Stimulated activated CD8-positive, alpha-beta memory T cell treated with anti-CD3 and anti-CD28 coated beads, Interleukin-2, amount 100 ng/mL, for 1 hour (primary cell): ENCODE results near the gene WDR93.

Experiments used
- DNase-seq, 2 donors: peaks; one replicate each; pipeline ENCODE4 v3.0.0-alpha.2; 2020; ENCODE audit warnings: low read depth in 2 of 2

WDR93 gene

DNA sequence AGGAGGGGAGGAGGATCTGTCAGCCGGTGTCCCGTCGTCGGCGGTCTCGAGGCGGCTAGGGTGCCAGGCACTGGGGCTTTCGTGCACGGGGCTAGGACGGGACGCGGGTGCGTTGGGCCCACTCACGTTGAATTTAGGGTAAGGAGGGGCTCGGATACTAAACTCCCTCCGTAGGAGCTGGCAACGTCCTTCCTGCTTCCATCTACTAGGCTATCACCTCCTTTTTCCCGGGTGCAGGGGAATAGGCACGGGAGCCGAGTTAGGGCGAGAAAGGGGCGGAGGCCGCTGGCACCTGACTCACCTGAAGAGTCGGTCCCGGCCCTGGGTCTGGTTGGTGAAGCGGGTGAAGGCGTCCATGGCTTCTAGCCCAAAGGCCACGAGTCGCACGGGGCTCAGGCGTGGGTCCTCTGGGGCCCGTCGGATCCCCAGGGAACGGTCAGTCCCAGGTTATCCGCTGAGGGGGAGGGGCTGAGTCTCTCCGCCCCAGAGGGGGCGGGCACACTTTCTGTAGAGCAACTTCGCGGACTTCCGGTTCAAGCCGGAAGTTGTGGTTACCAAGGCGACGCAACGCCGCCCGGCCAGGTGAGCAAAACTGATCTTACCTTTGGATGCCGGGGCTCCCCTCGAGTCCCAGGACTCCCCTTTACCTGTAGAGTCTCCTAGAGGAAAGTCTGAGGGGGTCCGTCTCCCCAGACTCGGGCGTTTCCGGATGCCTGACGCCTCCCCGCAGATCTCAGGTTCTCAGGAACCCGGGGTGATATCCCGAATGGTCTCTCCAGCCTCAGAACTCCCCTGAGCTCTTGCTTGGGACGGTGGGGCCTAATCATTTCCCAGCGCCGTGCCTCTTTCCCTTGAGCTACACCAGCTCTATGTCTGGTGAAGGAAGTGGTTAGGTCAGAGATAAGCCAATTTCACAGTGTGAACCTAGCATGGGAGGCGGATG lies at the start of gene WDR93, which contains the start of gene PEX11A:
Gene WDR93 (plus strand): TSS at position 536 of the 943 bp plus-strand sequence. CDS start 10,936 bp downstream, outside the sequence.
Gene PEX11A (minus strand): TSS at position 479 of the 943 bp plus-strand sequence. CDS start 122 bp downstream, at position 357.
- peak; percentile 44 to 61 for DNase-seq

GRCh38 chr15:89641053-89641452 lies 49.6 kb upstream of the WDR93 start:
- DNase-seq, result no peak

DNA sequence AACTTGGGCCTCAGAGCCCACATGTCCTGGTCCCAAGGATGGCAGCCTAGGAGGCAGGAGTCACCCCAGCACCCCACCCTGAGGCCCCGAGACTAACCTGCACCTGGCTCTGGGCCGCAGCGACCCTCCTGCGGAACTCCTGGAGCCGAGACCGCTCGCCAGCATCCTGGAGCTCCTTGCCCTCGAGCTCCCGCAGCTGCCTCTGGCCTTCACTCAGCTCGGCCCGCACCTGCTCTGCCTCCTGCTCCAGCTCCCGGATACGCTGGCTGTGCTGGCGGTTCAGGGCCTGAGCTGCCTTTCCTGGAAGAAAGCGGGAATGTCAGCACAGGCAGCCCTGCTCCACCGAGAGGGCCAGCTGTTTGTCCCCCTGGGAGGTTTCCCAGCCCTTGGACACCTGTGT lies 48.5 kb upstream of the WDR93 start:
- DNase-seq, result no peak

DNA sequence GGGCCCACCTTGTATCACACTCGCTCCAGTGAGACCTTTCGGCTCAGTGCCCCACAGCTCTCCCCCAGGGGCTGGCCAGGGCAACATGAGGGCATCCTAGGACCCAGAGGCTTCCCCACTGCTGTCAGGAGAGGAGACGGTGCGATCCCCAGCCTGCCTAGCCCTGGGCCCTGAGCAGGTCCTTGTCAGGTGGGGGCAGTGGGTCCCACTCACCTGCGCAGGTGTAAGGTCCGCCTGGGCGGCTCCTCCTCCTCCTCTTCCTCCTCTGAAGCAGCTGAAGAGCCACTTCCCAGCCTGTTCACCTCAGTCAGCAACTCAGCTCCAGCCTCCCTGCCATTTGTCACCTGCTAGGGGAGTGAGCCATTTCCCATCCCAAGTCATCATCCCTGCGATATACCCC lies 44.9 kb upstream of the WDR93 start:
- no peak for DNase-seq

DNA sequence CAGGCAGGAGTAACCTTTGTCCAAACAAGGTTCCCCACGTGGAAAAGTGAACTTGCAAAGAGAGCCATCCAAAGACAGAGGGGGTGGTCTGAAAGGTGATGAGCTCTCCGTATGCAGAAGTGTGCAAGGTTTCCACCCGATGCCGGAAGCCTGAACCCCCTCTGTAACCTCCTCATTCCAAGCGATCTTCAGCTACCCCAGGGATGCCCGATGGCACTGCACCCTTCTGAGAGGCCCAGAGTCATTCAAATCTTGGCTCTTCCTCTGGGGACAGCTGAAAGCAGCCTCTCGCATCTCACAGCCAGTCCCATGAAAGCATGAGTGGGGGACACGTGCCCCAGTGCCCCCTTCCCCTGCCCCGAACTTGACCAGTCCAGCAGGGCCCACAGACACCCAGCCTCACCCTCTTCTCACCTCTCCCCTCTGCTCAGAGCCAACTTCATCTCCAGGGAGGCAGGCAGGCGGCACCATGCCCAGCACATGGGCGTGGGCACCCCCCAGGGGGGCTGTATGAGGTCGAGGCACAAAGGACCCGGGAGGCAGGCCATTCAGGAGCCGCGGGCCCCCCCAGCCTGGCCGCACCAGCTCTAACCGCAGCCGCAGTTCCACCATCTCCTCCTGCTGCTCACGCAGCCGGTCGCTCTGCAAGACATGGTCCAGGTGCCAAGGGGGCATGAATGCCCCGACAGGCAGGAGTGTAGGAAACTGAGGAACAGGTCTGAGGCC lies 44.0 kb upstream of the WDR93 start:
- DNase-seq, result no peak

DNA sequence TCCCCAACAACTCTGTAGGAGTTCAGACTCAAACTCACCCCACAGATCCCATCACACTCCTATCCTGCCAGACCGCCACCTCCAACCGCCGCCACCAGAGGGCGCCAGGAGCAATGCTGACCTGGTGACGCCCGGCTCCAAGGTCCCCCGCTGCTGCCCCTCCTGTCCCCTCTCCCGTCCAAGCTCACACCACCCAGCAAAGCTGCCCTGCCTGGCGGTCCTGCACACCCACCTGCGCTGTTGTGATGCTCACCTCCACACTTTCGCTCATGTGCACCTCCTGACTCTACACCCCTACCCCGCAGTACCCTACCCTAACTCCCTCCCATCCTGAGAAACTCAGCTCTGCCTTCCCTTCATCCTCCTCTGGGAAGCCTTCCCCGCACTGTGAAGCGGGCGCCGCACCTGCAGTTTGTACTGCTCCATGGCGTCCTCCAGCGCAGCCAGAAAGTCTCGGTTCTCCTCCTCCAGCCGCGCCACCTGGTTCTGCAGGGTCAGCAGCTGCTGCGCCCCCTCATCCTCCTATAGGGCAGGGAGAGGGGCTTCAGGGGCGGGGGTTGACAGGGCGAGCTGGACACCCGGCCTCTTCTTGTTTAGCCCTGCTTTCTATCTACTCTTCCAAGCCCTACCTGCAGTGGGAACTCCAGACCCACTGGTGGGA lies 43.3 kb upstream of the WDR93 start:
- DNase-seq, result peak; percentile 22 to 37

DNA sequence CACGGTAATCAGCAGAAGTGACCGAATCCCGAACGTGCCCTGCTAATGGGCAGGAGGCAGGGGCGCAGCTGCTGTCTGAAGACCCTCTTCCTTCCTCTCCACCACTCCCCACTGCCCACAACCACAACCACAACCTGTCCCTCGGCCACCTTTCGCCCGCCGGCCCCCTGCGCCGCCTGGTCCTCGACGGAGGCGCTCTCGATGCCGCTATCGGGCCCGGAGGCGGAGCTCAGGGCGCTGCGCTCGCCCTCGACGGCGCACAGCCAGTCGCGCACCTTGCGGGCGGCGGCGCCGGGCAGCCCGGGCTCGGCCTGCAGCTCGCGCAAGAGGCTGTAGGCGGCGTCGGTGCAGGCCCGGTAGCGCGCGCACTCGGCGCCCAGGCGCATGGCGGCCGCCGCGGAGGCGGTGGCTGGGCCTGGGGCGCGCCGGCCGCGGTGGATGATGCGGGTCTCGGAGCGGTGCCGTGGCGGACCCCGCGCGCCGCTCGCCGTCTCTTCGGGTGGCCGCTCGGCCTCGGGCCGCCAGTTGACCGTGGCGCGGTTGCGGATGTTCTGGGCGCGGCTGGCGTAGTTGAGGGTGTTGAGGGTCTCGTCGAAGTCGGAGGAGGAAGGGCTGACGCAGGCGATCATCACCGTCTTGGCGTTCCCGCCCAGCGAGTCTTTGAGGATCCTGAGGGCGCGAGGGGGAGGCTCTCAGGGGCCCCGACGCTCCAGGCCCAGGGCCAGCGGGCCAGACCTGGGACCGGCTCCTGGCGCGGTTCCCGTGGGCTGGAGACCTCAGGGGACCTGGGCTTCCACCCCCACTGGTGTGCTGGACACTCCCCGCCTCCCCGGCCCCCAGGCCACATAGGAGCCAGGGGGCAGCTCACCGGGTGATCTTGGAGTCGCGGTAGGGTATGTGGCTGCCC lies 42.3 kb upstream of the WDR93 start:
- no peak for DNase-seq

DNA sequence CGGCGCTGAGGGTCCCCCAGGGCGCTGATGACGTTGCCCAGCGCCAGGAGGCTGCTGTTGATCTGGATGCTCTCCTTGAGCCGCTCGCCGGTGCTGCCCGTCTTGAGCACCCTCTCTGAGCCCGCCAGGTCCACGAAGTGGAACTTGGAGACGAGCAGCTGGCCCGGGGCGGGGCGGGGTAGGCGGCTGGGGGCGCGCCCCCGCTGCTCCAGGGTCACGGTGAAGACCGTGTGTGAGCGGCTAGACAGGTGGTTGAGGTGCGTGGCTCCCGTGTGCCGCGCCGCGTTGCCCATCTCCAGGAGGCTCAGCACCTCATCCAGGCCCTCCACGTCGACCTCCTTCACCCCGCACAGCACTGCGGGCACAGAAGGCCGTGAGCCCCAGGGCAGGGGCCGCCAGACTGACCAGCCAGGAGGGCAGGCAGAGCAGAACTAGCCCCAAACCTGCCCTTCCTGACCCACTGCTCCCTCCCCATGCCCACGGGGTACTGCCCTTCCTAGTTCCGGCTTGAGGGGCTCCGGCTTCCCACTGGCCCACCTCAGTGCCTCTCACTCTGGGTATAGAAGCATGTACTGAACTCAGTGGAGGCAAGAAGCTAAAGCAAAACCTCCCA lies 41.5 kb upstream of the WDR93 start:
- DNase-seq, result no peak

DNA sequence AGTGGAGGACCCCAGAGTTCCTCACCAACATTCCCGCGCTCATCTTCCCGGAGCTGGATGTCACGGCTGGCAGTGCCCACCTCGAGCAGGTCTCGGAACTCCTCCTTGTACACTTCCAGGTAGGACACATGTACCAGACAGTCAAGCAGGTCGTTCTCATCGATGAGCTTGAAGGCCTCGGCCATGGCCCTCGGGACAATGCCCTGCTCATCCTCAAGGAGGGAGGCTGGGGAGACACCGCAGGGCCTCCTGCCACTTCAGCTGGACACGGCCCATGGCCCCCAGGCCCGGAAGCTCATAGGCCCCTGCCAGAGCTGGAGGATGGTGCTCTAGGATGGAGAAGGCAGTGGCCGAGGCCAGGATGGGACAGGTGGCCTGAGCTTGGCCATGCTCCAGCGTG lies 40.9 kb upstream of the WDR93 start:
- DNase-seq, result no peak

DNA sequence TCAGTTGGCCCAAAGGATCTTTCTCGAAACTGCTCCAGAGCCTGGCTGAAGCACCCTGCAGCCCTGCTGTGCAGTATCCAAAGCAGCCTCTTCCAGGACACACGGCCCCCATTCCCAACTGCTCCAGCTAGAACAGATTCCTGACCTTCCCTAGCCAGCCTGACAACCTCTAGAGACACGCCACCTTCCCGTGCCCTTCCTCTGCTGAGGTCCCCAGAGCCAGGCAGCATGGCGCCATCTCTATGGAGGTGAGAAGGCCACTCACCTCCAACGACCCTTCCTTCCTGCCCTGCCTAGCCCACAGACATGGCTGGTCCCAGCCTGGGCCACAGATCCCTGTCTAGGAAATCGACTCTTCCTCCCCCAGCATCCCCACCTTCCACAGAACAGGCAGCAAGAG lies 38.5 kb upstream of the WDR93 start:
- DNase-seq, result no peak

- no peak for DNase-seq
These were observed 37.9 kb upstream of the WDR93 start for GRCh38 chr15:89652666-89653065.

DNA sequence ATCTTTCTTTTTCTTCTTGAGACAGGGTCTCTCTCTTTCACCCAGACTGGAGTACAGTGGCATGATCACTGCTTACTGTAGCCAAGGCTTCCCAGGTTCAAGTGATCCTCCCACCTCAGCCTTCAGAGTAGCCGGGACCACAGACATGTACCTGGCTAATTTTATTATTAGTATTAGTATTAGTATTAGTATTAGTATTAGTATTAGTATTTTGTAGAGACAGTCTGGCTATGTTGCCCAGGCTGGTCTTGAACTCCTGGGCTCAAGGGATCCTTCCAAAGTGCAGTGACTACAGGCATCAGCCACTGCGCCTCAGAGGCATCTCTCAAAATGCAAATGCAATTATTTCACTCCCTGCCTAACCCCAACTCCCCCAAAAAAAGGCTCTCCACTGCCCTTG lies 37.0 kb upstream of the WDR93 start:
- no peak for DNase-seq

GRCh38 chr15:89654301-89654761 lies 36.3 kb upstream of the WDR93 start:
- DNase-seq, result no peak

DNA sequence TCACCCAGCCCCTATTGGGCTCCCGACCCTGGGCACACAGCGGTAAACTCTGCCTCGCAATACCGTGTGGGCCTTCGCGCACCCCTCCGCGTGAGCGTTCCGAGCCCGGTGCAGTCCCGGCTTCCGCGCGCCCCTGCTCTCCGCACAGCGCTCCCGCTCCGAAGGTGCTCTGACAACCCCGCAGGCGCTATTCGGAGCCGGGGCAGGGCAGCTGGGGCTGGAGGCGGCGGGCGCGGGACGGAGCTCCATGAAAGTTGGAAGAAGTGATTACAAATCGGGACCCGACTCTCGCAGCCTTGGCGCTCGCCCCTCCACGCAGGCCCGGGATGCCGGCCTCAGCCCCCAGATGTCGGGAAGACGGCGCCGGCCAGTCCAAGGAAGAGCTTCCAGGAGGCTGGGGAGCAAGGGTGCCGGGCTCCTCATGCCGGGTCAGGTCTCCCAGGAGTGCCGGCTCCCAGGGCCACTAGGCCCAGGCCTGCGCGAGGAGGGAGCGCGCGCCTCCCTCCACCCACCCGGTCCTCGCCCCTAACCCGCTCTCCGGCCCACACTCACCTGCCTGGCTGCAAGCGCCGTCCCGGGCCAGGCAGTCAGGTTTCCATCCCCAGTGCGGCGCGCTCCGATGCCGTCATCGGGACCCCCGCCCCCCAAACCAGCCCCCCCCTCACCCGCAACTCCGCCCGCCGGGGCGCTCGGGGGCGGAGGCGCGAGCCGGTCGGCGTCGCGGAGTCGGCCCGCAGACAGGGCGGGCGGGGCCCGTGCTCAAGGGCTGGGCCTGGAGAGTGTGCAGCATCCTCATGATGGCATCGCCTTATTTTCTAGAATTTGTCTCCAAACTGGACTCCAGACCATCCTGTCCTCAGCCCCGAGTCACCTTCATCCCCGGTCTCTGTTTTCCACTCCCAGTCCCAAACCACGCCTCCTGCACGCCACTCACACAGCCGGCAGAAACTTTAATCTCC lies 35.5 kb upstream of the WDR93 start, which contains the start of gene KIF7:
Gene KIF7 (minus strand): TSS at position 621 of the 959 bp plus-strand sequence. CDS start 2,537 bp downstream, outside the sequence.
- DNase-seq, result no peak

GRCh38 chr15:89656116-89656815 lies 34.3 kb upstream of the WDR93 start:
- no peak for DNase-seq

DNA sequence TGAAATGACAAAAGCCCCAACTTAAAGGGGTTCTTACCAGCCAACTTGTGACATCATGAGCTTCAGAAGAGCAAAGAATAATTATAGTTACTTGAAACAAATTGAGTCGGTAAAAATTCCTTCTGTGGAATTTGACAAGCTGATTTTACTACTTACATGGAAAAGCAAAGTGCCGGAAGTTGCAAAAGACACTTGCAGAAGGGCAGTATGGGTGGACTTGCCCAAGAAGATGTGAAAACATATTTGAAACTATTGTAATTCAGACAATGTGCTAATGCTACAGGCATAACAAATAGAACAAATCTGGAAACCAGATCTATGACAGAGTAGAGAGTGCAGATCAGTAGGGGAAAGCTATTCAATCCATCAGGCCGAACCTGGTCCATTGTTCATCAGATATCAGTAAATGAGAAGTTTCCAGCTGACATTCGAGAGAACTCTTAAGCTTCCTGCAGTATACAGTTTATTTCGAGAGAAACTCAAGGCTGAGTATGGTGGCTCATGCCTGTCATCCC lies 32.9 kb upstream of the WDR93 start:
- no peak for DNase-seq

DNA sequence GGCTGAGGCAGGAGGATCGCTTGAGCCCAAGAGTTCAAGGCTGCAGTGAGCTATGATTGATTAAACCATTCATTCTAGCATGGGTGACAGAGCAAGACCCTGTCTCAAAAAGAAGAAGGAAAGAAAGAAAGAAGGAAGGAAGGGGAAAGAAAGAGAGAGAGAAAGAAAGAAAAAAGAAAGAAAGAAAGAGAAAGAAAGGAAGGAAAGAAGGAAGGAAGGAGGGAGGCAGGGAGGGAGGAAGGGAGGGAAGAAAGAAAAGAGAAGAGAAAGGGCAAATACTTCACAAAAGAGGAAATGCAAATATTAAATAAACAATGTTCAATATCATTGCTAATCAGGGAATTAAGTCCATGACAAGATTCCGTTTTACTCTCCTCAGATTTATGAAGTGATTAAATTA lies 31.3 kb upstream of the WDR93 start:
- DNase-seq, result no peak

DNA sequence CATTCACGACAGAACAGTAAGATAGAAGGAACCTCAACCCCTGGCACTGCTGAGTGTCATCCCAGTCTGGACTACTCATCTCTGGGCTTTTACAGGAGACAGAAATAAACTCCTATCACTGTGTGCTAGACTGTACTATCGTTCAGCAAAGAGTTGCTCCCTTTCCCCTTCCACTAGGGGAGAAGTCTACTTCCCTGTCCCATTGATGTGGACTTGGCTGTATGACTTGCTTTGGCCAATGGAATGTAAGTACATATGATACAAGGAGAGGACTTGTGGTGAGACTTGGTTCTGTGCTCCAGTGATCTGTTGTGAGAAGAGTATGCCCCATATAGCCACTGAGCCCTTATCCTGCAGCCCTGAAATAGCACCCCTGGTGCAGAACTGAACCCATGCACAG lies 30.1 kb upstream of the WDR93 start:
- no peak for DNase-seq
